Measurements from ENCODE around the gene MTUS2.

DNA sequence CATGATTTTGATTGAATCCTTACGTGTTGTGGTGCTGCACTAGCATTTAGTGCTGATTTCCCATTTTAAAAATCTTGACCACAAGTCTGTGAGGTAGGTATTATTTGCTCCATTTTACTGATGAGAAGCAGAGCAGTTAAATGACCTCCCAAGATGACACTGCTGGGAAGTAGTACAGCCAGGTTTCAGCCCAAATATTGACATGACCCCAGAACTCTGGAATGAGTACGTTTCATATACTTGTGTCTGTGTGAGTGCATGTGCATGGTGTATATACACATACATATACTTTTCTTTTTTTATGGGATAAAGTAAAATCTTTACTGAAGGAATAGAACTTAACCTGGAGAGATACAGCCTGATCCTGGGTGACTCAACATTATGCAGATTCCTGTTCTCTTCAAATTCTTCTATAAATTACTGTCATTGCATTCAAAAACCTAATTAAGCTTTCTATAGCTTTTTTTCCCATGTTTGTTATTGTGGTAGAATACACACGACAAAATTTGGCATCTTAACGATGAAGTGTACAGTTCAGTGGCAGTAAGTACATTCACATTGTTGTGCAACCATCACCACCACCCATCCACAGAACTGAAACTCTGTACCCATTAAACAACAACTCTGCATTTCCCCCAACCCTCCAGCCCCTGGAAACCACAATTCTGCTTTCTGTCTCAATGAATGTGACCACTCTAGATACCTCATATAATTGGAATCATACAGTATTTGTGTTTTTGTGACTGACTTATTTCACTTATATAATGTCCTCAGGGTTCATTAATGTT lies 311.9 kb downstream of the MTUS2 start:
- TF ChIP-seq, protein P1, sequence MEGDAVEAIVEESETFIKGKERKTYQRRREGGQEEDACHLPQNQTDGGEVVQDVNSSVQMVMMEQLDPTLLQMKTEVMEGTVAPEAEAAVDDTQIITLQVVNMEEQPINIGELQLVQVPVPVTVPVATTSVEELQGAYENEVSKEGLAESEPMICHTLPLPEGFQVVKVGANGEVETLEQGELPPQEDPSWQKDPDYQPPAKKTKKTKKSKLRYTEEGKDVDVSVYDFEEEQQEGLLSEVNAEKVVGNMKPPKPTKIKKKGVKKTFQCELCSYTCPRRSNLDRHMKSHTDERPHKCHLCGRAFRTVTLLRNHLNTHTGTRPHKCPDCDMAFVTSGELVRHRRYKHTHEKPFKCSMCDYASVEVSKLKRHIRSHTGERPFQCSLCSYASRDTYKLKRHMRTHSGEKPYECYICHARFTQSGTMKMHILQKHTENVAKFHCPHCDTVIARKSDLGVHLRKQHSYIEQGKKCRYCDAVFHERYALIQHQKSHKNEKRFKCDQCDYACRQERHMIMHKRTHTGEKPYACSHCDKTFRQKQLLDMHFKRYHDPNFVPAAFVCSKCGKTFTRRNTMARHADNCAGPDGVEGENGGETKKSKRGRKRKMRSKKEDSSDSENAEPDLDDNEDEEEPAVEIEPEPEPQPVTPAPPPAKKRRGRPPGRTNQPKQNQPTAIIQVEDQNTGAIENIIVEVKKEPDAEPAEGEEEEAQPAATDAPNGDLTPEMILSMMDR (IDR thresholded peaks at IDR 0.05; ENCODE audit: extremely low read depth in 1 of 2, insufficient read depth in 1 of 2, low read depth in 1 of 2, low read length in 2 of 2), result no peak
- TF ChIP-seq EZH2 (IDR thresholded peaks at IDR 0.05; ENCODE audit: borderline replicate concordance, low read depth, low read length, severe bottlenecking) (no peak), POLR2AphosphoS5 (IDR thresholded peaks at IDR 0.05; ENCODE audit: insufficient read depth, low read depth, low read length) (no peak), POLR2A (IDR thresholded peaks at IDR 0.05; ENCODE audit: low read depth, low read length) (no peak), GATA2 (IDR thresholded peaks at IDR 0.05; ENCODE audit: insufficient read depth, insufficient read length, low read depth, low read length) (no peak), MYC (IDR thresholded peaks at IDR 0.05; ENCODE audit: low read depth, low read length) (no peak)
- TF ChIP-seq, protein P2, sequence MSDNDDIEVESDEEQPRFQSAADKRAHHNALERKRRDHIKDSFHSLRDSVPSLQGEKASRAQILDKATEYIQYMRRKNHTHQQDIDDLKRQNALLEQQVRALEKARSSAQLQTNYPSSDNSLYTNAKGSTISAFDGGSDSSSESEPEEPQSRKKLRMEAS (IDR thresholded peaks at IDR 0.05; ENCODE audit: insufficient read depth, insufficient read length), result no peak
